HEK293T (cell line): Measurements from ENCODE around the gene CNGB1.

Experiments used
- ARNT ChIP-seq: fragments of 450-650 bp; IDR thresholded peaks from 2 replicates; pipeline ENCODE4 v1.6.1; 2017; ENCODE audit warnings: mild to moderate bottlenecking
- BHLHE40 ChIP-seq: fragments of 450-650 bp; IDR thresholded peaks from 2 replicates; pipeline ENCODE4 v1.6.1; 2016; ENCODE audit warnings: mild to moderate bottlenecking, moderate library complexity, borderline replicate concordance
- CTBP1 ChIP-seq: fragments of 450-650 bp; IDR thresholded peaks from 2 replicates; pipeline ENCODE4 v1.6.1; 2016; ENCODE audit warnings: borderline replicate concordance
- ELF4 ChIP-seq: fragments of 450-650 bp; IDR thresholded peaks from 2 replicates; pipeline ENCODE4 v1.6.1; 2017; ENCODE audit warnings: antibody characterized with exemption
- FOXK2 ChIP-seq: fragments of 450-650 bp; IDR thresholded peaks from 2 replicates; pipeline ENCODE4 v1.6.1; 2016; ENCODE audit warnings: mild to moderate bottlenecking
- FOXM1 ChIP-seq: fragments of 450-650 bp; IDR thresholded peaks from 2 replicates; pipeline ENCODE4 v1.6.1; 2017; ENCODE audit warnings: mild to moderate bottlenecking, borderline replicate concordance
- HDGF ChIP-seq: fragments of 450-650 bp; IDR thresholded peaks from 2 replicates; pipeline ENCODE4 v1.6.1; 2017; ENCODE audit warnings: antibody characterized with exemption, borderline replicate concordance
- L3MBTL2 ChIP-seq: fragments of 450-650 bp; conservative IDR thresholded peaks from 2 replicates; pipeline ENCODE4 v1.6.1; 2016; ENCODE audit warnings: mild to moderate bottlenecking
- LEF1 ChIP-seq: fragments of 450-650 bp; IDR thresholded peaks from 2 replicates; pipeline ENCODE4 v1.6.1; 2017; ENCODE audit warnings: mild to moderate bottlenecking, borderline replicate concordance
- NFRKB ChIP-seq: fragments of 450-650 bp; IDR thresholded peaks from 2 replicates; pipeline ENCODE4 v1.6.1; 2016; ENCODE audit warnings: mild to moderate bottlenecking, moderate library complexity
- SP1 ChIP-seq: fragments of 450-650 bp; IDR thresholded peaks from 2 replicates; pipeline ENCODE4 v1.6.1; 2017
- SUZ12 ChIP-seq: fragments of 450-650 bp; IDR thresholded peaks from 2 replicates; pipeline ENCODE4 v1.6.1; 2016; ENCODE audit warnings: mild to moderate bottlenecking
- TARDBP ChIP-seq: fragments of 450-650 bp; IDR thresholded peaks from 2 replicates; pipeline ENCODE4 v1.6.1; 2016
- ZNF384 ChIP-seq: fragments of 450-650 bp; IDR thresholded peaks from 2 replicates; pipeline ENCODE4 v1.6.1; 2016

GRCh38 chr16:57893559-57894389 lies 77.2 kb downstream of the CNGB1 start:
- TF ChIP-seq FOXM1 (no peak), SUZ12 (no peak), SP1 (no peak), ZNF384 (no peak), TARDBP (no peak), NFRKB (no peak), ARNT (no peak), L3MBTL2 (no peak), ELF4 (no peak), HDGF (no peak), BHLHE40 (no peak), FOXK2 (no peak), LEF1 (no peak), CTBP1 (no peak)
